SH-SY5Y (cell line): ENCODE measurements around the gene LRFN5.

Experiments
- GATA2 ChIP-seq: IDR thresholded peaks from 2 replicates; pipeline ENCODE4 v1.6.1; 2011; ENCODE audit warnings: mild to moderate bottlenecking, low read depth, low read length
- GATA3 ChIP-seq: IDR thresholded peaks from 2 replicates; pipeline ENCODE4 v1.6.1; 2011; ENCODE audit warnings: low read depth, mild to moderate bottlenecking, low read length, moderate library complexity

DNA sequence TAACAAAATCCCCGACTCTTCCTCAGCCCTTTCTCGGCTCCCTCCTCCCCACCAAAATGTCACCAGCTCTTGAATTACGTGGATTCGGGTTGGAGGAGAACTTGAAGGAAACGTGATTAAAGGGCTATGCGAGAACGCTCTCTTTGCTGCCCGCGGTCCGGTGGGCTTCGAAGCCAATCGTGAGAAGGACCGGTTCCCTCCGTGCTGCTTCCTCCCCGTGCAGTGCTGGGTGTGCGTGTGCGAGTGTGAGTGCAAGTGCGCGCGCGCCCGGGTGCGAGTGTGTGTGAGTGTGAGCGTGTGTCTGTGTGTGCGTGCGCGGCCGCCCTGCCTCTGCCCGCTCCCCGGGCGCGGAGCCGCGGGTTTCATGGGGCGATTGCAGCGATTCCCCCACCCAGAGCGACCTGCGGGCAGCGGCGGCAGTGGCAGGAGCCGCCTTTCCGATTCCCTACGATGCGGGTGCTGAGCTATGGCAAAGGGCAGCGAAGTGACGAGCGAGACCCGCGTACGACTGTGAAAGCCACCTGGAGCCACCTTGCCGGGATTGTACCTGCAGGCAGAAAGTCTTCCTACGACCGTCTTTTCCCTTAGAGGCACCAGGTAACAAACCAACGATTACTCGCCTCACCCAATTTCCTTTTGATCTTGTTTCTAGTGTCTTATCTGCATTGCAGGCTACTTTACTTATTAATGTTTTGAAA lies 1.4 kb downstream of the LRFN5 start:
- TF ChIP-seq GATA2 (no peak), GATA3 (no peak)
